PC-3 (cell line): Measurements from ENCODE around the gene PRPH2.

Experiments
- EZH2 ChIP-seq: fragments of 300-600 bp; sonication (generic); IDR thresholded peaks from one replicate; pipeline ENCODE4 v1.6.1; 2017; ENCODE audit warnings: antibody characterized with exemption, mild to moderate bottlenecking, low read length; ENCODE audit not compliant: unreplicated experiment
- EZH2phosphoT487 ChIP-seq: fragments of 300-600 bp; sonication (generic); IDR thresholded peaks from 2 replicates; pipeline ENCODE4 v1.6.1; 2018; ENCODE audit warnings: mild to moderate bottlenecking, antibody characterized with exemption, low read length, borderline replicate concordance

DNA sequence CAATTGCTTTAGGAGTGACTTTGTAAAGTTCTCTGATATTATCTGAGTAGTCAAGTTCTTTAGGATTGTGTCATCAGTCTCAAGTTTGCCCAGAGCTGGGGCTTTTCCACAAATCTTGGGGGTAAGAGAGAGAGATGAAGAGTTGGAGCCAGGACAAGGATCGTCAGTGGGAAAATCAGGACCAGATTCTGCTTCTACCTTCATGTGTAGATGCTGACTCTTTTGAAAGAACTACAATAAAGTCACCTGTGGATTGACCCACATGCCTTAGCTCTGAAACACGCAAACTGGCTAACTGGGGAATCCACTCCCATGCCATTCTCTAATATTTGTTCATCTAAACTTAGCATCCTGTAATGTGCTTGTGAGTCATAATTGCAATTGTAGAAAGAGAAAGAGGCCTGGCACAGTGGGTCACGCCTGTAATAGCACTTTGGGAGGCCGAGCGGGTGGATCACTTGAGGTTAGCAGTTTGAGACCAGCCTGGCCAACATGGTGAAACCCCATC, 43.8 kb upstream of the PRPH2 start:
- TF ChIP-seq EZH2phosphoT487: no peak
- no peak for TF ChIP-seq EZH2
